Fibroblast of skin of left biceps (primary cell): ENCODE results near the gene ZSWIM5.
"Not testable (repeated sequence)": the region's sequence is repeated elsewhere in the genome, so short reads cannot be mapped to it uniquely, and the experiment has no call there.

ENCODE experiments used
- DNase-seq, 2 experiments: peaks; one replicate each; pipeline ENCODE4 v3.0.0-alpha.2; 2013; ENCODE audit warnings: low read depth in 2 of 2

Gene ZSWIM5

DNA sequence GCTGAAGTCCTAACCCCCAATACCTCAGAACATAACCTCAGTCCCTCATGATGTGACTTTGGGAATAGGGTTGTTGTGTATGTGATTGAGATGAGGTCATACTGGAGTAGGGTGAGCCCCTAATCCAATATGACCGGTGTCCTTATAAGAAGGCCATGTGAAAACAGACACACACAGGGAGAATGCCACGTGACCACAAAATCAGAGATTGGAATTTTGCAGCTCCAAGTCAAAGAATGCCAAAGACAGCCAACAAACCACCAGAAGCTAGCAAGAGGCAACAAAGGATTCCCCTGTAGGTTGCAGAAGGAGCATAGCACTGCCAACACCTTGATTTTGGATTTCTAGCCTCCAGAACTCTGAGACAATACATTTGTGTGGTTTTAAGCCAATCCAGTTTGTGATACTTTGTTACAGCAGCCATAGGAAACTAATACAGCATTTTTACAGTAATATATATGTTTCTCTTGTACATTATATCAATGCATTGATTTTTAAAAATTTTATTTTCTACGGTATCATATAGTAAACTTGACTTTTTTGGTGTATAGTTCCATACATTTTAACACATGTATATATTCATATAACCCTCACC, 5.4 kb downstream of the ZSWIM5 start:
- no peak for DNase-seq

DNA sequence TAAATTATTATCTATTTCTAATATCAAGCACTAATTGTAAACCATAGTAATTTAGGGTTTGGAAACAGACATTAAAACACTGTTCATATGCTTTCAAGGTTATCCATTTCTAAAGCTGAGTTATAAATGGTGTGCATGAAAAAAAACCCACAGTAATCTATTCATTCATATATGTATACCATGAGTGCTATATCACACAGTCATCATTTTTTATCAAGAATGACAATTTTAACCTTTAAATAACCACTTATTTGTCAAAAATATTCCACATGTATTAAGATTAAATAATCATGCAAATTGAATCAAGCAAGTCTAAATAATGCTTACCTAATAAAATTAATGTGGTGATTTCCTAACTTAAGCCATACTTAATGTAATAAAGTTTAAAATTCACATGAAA, 6.0 kb downstream of the ZSWIM5 start:
- DNase-seq, result no peak

DNA sequence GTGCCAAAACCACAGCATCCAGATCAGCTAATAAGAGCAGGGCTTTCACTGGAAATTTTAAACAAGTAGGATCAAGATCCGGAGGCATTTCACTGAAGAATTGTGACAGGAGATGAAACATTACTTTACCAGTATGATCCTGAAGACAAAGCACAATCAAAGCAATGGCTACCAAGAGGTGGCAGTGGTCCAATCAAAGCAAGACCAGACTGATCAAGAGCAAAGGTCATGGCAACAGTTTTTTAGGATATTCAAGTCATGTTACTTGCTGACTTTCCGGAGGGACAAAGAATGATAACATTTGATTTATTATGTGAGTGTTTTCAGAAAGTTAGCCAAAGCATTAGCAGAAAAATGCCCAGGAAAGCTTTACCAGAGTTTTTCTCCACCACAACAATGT, 8.2 kb downstream of the ZSWIM5 start:
- no peak for DNase-seq

DNA sequence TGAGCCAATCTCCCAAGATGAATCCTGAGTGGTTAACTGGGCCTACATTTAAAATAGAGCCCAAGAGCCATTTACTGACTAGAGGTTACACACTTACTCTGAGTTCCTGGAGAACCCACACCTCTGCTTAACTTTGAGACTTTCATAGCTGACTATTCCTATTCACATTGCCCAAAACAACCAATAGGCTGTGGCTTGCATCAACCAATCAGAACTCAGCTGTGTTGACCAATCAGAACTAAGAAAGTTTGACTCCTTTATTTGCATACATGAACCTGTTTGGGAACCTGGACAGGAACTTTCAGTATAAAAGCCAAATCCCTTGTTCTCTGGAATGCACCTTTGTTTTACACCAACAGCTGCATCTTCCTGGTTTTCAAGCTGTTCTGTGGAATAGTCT, 9.5 kb downstream of the ZSWIM5 start:
- no peak for DNase-seq

DNA sequence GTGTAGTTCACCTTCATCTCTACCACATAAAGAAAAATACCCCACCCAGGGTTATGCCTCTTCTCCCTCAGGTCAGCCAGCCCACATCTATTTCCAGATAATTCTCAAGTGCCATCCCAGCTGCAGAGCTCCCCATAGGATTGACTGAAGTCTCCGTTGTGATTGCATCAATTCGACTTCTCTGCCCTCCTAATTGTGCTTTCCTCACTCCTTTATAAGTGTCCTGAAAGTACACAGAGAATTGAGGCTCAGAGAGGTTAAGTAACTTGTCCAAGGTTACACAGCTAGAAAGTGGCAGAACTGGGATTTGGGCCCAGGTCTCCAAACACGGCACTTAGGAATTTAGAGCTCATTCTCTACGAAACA, 15.0 kb downstream of the ZSWIM5 start:
- DNase-seq, result no peak

DNA sequence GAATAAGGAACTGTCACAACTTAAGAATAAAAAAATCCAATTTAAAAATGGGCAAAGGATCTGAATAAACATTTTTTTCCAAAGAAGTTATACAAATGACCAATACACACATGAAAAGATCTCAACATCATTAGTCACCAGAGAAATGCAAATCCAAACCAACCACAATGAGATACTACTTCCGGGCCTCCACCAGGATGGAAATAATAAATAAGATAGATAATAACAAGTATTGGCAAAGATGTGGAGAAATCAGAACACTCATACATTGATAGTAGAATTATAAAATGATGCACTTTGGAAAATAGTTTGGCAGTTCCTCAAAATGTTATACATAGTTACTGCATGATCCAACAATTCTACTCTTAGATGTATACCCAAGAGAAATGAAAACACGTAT, 18.7 kb downstream of the ZSWIM5 start:
- no peak for DNase-seq

DNA sequence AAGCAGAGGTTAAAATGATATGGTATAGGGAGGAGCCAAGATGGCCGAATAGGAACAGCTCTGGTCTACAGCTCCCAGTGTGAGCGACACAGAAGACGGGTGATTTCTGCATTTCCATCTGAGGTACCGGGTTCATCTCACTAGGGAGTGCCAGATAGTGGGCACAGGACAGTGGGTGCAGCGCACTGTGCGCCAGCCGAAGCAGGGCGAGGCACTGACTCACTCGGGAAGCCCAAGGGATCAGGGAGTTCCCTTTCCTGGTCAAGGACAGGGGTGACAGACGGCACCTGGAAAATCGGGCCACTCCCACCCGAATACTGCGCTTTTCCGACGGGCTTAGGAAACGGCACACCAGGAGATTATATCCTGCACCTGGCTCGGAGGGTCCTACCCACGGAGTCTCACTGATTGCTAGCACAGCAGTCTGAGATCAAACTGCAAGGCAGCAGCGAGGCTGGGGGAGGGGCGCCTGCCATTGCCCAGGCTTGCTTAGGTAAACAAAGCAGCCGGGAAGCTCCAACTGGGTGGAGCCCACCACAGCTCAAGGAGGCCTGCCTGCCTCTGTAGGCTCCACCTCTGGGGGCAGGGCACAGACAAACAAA, 26.4 kb downstream of the ZSWIM5 start:
- not testable (repeated sequence) for DNase-seq

DNA sequence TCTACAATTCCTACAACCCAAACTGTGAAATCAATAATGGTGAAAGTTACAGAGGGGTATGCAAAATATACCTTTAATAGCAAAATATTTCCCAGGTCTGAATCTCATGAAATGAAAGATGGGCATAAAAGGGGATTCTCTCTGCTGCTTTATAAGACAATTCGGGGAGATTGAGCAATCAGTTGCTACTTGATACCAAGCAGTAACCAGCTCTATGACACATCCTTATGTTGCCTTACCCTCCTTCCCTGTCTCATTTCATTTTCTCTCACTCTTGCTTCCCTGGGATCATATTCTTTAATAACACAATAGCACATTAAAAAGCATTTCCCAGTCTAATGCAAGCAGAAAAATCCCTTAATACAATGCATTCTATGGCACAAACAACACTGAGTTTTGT, 29.0 kb downstream of the ZSWIM5 start:
- DNase-seq, result no peak

DNA sequence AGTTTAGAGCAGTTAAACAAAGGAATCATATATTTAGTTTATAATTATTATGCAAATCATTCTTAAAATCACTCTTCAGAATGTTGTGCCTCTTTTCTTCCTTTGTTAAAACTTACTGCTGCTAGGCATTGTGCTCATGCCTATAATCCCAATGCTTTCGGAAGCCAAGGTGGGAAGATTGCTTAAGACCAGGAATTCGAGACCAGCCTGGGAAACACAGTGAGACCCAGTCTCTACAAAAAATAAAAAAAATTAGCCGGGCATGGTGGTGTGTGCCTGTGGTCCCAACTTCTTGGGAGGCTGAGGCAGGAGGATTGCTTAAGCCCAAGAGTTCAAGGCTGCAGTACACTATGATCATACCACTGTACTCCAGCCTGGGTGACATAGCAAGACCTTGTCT, 33.6 kb downstream of the ZSWIM5 start:
- no peak for DNase-seq

DNA sequence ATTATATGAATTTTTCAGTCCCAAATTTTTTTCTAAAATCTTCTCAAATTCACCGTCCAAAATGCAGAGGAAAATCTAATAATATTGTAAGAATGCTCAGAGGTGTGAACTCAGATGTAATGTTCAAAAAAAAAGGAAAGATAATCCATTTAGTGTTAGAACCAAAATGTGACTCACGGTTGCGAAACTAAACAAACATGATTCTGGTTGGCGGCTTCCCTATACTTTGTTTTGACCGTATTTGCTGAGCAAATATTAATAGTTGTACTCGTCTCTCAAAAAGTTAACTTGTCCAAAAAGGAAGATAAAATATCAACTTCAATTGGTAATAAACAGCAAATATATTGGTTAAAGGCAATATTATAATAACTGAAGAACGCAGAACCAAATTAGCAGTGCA, 34.4 kb downstream of the ZSWIM5 start:
- DNase-seq, result no peak

DNA sequence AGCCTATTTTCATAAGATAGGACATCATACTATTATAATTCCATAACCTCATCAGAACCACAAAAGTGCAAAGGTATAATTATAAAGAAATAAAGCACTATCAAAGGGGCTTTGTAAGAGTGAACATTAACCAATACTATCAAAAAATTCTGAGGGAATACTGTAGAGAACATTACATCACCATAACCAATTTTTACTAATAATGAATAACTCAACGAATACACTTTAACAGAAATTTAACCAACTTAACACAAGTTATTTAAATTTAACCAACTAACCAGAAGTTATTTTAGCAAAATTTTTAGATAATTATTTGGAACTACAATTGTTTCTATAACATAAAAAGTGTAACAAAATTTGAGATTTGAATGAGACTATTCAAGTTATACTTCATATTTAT, 34.8 kb downstream of the ZSWIM5 start:
- DNase-seq, result no peak

DNA sequence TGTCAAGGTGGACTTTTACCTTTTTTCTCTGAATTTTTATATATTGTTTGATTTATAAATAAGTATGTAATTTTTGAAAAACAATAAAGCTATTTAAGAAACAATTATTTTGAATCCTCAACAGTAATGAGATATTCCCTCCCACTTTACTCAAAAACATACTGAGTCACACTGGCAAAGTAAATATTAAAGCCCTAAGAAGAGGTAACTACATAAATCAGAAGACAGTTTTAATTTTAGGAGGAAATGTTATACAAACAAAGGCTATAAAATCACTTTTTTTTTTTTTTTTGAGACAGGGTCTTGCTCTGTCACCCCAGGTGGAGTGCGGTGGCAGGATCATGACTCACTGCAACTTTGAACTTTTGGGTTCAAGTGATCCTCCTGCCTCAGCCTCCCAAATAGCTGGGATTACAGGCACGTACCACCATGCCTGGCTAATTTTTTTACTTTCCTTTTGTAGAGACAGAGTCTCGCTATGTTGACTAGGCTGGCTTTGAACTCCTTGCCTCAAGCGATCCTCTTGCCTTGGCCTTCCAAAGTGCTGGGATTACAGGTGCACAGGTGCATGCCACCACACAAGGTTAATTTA, 36.2 kb downstream of the ZSWIM5 start:
- DNase-seq, result no peak

DNA sequence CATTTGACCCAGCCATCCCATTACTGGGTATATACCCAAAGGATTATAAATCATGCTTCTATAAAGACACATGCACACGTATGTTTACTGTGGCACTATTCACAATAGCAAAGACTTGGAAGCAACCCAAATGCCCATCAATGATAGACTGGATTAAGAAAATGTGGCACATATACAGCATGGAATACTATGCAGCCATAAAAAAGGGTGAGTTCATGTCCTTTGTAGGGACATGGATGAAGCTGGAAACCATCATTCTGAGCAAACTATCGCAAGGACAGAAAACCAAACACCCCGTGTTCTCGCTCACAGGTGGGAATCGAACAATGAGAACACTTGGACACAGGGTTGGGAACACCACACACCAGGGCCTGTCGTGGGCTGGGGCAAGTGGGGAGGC, 38.5 kb downstream of the ZSWIM5 start:
- not testable (repeated sequence) for DNase-seq

DNA sequence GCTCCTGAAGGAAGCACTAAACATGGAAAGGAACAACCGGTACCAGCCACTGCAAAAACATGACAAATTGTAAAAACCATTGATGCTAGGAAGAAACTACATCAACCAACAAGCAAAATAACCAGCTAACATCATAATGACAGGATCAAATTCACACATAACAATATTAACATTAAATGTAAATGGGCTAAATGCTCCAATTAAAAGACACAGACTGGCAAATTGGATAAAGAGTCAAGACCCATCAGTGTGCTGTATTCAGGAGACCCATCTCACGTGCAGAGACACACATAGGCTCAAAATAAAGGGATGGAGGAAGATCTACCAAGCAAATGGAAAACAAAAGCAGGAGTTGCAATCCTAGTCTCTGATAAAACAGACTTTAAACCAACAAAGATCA, 42.1 kb downstream of the ZSWIM5 start:
- DNase-seq, result not testable (repeated sequence)

DNA sequence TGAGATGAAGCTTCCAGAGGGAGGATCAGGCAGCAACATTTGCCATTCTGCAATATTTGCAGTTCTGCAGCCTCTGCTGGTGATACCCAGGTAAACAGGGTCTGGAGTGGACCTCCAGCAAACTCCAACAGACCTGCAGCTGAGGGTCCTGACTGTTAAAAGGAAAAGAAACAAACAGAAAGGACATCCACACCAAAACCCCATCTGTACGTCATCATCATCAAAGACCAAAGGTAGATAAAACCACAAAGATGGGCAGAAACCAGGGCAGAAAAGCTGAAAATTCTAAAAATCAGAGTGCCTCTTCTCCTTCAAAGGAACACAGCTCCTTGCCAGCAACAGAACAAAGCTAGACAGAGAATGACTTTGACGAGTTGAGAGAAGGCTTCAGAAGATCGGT, 43.3 kb downstream of the ZSWIM5 start:
- DNase-seq, result not testable (repeated sequence)

DNA sequence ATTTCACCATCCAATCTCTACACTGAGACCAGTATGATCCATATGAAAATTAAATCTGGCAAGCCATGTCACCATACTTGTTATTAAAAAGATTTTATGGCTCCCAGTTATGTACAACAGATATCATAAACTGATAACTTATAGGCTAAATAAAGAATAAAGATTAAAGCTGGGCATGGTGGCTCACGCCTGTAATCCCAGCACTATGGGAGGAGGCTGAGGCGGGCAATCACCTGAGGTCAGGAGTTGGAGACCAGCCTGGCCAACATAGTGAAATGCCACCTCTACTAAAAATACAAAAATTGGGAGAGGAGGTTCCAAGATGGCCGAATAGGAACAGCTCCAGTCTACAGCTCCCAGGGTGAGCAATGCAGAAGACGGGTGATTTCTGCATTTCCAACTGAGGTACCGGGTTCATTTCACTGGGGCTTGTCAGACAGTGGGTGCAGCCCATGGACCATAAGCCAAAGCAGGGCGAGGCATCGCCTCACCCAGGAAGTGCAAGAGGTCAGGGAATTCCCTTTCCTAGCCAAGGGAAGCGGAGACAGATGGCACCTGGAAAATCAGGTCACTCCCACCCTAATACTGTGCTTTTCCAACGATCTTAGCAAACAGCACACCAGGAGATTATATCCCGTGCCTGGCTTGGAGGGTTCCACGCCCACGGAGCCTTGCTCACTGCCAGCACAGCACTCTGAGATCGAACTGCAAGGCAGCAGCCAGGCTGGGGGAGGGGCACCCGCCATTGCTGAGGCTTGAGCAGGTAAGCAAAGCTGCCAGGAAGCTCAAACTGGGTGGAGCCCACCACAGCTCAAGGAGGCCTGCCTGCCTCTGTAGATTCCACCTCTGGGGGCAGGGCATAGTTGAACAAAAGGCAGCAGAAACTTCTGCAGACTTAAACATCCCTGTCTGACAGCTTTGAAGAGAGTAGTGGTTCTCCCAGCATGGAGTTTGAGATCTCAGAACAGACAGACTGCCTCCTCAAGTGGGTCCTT, 44.1 kb downstream of the ZSWIM5 start:
- DNase-seq, result not testable (repeated sequence)

DNA sequence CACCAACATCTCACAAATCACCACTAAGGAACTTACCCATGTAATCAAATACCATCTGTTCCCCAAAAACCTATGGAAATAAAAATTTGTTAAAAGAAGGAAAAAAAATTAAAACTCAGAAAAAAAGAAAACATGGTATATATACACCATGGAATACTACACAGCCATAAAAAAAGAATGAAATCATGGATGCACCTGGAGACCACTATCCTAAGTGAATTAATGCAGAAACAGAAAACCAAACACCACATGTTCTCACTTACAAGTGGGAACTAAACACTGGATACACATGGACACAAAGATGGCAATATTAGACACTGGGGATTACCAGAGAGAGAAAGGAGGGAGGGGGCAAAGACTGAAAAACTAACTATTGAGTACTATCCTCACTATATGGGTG, 50.4 kb downstream of the ZSWIM5 start:
- DNase-seq, result no peak

DNA sequence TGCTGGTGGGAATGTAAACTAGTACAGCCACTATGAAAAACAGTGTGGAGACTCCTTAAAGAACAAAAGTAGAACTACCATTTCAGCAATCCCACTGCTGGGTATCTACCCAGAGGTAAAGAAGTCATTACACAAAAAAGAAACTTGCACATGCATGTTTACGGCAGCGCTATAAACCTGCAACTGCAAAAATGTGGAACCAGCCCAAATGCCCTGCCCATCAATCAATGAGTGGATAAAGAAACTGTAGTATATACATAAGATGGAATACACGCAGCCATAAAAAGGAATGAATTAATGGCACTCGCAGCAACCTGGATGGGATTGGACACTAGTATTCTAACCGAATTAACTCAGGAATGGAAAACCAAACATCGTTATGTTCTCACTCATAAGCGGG, 51.0 kb downstream of the ZSWIM5 start:
- no peak for DNase-seq

DNA sequence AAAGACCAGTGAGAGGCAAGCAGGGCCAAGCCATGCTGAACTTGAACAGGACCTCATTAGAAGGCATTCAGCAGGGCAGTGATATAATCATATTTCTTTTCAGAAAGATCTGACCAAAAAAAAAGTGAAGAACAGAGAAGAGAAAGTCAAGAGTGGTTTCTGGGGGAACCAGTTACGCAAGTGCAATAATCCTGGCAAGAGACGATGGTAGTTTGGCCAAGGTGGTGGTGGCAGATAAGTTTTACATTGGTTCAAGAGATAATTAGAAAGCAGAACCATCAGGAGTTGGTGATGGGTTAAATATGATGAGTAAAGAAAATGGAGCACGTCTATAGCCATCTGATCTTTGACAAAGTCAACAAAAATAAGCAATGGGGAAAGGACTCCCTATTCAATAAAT, 54.3 kb downstream of the ZSWIM5 start:
- no peak for DNase-seq

DNA sequence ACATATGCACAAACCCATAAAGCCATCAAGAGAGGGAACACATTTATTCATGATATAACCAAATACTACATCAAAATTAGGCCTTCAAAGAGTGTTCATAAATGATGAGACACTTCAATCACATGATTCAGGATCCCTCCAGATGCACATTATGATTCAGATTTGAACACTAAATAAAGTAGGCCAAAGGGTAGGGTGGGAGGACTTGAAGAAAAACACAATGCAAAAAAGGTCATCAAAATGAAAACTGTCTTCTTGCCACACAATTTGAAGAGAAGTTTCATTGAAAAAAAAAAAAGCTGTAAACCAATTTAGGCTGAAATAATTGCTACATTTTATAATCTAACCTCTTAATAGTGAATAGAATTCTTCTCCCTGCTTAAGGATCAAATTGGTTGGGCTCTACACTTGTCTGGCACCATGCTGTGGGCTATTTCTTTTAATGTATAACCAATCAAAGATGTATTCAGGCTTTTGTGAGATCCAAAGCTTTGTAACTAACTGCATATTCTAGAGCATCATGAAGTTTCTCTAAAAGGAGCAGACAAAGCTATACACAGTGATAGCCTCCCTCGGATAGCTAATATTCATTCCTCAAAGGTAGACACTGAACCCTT, 58.1 kb downstream of the ZSWIM5 start:
- DNase-seq, result no peak

DNA sequence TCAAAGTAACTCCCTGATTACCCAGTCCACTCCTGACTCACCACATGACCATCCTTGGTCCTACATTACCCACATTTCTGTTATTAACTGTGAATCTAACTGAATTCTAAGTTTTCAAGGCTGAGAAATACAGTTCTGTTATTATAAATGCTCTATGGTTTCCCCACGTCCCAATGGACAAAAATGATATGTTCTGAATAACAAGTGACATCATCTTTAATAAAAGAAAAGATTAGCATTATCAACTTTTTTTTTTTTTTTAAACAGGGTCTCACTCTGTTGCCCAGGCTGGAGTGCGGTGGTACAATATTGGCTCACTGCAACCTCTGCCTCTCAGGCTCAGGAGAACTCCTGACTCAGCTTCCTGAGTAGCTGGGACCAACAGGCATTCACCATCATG, 59.6 kb downstream of the ZSWIM5 start:
- no peak for DNase-seq
